GM23338 (cell line): ENCODE results near the gene HDAC9.

Experiments
- CREB1 ChIP-seq: fragments of 250-450 bp; sonication (Bioruptor Pico); IDR thresholded peaks from 2 replicates; pipeline ENCODE4 v1.5.0; 2020; ENCODE audit warnings: low read depth, mild to moderate bottlenecking, moderate library complexity
- EZH2 ChIP-seq: fragments of 200-600 bp; sonication (generic); IDR thresholded peaks from one replicate; pipeline ENCODE4 v1.8.0; 2017; ENCODE audit warnings: antibody characterized with exemption, mild to moderate bottlenecking, low read depth; ENCODE audit not compliant: unreplicated experiment
- EZH2phosphoT487 ChIP-seq: fragments of 200-600 bp; sonication (generic); IDR thresholded peaks from one replicate; pipeline ENCODE4 v1.8.1; 2018; ENCODE audit warnings: antibody characterized with exemption; ENCODE audit not compliant: unreplicated experiment
- JUNB ChIP-seq: IDR thresholded peaks from one replicate; pipeline ENCODE4 v1.6.1; 2016; ENCODE audit warnings: antibody characterized with exemption; ENCODE audit not compliant: unreplicated experiment
- POLR2AphosphoS5 ChIP-seq: IDR thresholded peaks from 2 replicates; pipeline ENCODE4 v1.6.1; 2016; ENCODE audit warnings: antibody characterized with exemption, low read depth
- STAT1 ChIP-seq: IDR thresholded peaks from one replicate; pipeline ENCODE4 v1.6.1; 2016; ENCODE audit warnings: antibody characterized with exemption; ENCODE audit not compliant: unreplicated experiment
- ZNF331 ChIP-seq: fragments of 250-450 bp; sonication (Bioruptor Pico); IDR thresholded peaks from 2 replicates; pipeline ENCODE4 v1.5.0; 2020; ENCODE audit warnings: low read depth, mild to moderate bottlenecking, moderate library complexity
- TF ChIP-seq, protein P1 (sequence below), 2 experiments: fragments of 200-600 bp in 1 of 2; sonication (generic) in 1 of 2; conservative IDR thresholded peaks; 2 replicates each; pipeline versions ENCODE4 v1.5.1 to v1.6.1; 2016 to 2017; ENCODE audit warnings: antibody characterized with exemption in 2 of 2, low read depth in 2 of 2, mild to moderate bottlenecking in 2 of 2, moderate library complexity in 1 of 2
- TF ChIP-seq, protein P2 (sequence below): IDR thresholded peaks from one replicate; pipeline ENCODE4 v1.6.1; 2018; ENCODE audit warnings: antibody characterized with exemption; ENCODE audit not compliant: unreplicated experiment

DNA sequence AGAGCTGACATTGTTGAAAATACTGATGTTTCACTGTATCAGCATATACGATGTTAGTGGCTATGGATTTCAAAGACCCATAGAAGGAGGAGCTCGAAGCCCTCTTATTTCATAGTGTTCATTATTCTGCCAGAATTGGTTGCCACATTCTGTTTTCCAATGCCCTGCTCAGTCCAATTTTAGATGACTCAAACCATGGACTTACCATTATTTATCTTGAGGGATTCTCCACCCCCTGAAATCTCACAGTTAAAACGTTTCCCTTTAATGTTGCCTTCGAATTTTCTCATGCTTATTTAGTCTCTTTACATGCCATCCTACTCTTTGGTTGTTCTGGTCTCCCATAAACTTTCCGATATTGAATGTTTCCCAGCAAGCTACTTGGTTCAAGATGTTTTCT, 264.5 kb downstream of the HDAC9 start:
- TF ChIP-seq POLR2AphosphoS5 (no peak), EZH2 (no peak), CREB1 (CRISPR knock-in tag) (no peak), STAT1 (no peak), EZH2phosphoT487 (no peak), ZNF331 (CRISPR knock-in tag) (no peak), JUNB (no peak)
- TF ChIP-seq, protein P1, sequence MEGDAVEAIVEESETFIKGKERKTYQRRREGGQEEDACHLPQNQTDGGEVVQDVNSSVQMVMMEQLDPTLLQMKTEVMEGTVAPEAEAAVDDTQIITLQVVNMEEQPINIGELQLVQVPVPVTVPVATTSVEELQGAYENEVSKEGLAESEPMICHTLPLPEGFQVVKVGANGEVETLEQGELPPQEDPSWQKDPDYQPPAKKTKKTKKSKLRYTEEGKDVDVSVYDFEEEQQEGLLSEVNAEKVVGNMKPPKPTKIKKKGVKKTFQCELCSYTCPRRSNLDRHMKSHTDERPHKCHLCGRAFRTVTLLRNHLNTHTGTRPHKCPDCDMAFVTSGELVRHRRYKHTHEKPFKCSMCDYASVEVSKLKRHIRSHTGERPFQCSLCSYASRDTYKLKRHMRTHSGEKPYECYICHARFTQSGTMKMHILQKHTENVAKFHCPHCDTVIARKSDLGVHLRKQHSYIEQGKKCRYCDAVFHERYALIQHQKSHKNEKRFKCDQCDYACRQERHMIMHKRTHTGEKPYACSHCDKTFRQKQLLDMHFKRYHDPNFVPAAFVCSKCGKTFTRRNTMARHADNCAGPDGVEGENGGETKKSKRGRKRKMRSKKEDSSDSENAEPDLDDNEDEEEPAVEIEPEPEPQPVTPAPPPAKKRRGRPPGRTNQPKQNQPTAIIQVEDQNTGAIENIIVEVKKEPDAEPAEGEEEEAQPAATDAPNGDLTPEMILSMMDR (conservative IDR thresholded peaks at IDR 0.05; ENCODE audit: low read depth in 2 of 2): no peak
- TF ChIP-seq, protein P2, sequence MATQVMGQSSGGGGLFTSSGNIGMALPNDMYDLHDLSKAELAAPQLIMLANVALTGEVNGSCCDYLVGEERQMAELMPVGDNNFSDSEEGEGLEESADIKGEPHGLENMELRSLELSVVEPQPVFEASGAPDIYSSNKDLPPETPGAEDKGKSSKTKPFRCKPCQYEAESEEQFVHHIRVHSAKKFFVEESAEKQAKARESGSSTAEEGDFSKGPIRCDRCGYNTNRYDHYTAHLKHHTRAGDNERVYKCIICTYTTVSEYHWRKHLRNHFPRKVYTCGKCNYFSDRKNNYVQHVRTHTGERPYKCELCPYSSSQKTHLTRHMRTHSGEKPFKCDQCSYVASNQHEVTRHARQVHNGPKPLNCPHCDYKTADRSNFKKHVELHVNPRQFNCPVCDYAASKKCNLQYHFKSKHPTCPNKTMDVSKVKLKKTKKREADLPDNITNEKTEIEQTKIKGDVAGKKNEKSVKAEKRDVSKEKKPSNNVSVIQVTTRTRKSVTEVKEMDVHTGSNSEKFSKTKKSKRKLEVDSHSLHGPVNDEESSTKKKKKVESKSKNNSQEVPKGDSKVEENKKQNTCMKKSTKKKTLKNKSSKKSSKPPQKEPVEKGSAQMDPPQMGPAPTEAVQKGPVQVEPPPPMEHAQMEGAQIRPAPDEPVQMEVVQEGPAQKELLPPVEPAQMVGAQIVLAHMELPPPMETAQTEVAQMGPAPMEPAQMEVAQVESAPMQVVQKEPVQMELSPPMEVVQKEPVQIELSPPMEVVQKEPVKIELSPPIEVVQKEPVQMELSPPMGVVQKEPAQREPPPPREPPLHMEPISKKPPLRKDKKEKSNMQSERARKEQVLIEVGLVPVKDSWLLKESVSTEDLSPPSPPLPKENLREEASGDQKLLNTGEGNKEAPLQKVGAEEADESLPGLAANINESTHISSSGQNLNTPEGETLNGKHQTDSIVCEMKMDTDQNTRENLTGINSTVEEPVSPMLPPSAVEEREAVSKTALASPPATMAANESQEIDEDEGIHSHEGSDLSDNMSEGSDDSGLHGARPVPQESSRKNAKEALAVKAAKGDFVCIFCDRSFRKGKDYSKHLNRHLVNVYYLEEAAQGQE: no peak
